GM18508 (cell line): ENCODE measurements around the gene ABCA9.
"Not testable (repeated sequence)": the region's sequence is repeated elsewhere in the genome, so short reads cannot be mapped to it uniquely, and the experiment has no call there.

Experiments used
- ATAC-seq: cut with Tn5 transposase; IDR thresholded peaks from one replicate; pipeline ENCODE4 v1.9.1; 2021; ENCODE audit warnings: moderate number of reproducible peaks; ENCODE audit not compliant: insufficient read depth, unreplicated experiment

Gene ABCA9

GRCh38 chr17:69044371-69044770 lies 16.4 kb downstream of the ABCA9 start:
- ATAC-seq, result no peak

GRCh38 chr17:69043098-69043734 lies 17.5 kb downstream of the ABCA9 start:
- ATAC-seq, result no peak

DNA sequence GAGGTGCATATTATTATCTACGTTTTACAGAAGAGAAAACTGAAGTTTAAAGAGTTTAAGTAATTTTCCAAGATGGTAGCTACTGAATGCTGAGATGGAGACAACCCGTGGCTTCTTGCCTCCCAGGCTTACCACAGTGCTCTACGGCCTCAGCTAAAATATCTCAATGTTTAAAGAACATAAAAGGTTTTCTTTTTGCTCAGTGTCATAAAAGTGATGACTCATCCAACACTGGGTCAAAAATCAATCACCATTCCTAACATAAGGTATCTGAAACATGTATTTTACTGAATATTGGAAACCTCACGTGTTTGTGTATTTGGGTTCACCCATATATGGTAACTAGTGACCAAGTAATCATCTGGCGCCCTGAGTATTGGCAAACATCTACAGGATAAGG lies 18.4 kb downstream of the ABCA9 start:
- no peak for ATAC-seq

GRCh38 chr17:69031839-69032238 lies 28.9 kb downstream of the ABCA9 start:
- ATAC-seq, result no peak

GRCh38 chr17:69030169-69030568 lies 30.6 kb downstream of the ABCA9 start:
- ATAC-seq, result no peak

- ATAC-seq, result no peak
Observed at GRCh38 chr17:69018687-69019086, 42.0 kb downstream of the ABCA9 start.

DNA sequence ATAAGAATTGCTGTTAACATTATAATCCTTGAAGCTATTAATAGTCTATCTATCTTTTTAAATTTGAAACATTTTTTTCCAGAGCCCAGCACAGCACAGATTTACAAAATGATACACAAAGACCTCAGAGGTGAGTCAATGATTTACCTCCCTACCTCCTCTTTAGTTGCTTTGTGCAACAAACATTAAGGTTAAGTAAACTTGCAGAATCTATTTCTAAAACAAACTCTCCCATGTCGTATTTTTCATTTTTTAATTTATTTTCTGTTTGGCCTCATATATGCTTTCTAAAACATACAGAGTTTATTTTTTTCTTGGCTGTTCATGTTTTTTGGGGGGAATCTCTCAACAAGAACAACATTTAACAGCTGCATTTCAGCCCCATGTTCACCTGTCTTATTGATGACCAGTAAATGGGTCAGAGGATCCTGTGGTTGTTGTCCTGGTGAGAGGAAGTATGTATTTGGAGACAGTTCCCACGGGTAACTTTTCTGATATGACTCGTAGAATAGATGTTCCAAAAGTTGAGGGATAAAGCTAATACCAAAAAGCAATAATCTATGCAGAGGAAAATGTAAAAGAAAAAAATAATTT lies 42.6 kb downstream of the ABCA9 start:
- no peak for ATAC-seq

DNA sequence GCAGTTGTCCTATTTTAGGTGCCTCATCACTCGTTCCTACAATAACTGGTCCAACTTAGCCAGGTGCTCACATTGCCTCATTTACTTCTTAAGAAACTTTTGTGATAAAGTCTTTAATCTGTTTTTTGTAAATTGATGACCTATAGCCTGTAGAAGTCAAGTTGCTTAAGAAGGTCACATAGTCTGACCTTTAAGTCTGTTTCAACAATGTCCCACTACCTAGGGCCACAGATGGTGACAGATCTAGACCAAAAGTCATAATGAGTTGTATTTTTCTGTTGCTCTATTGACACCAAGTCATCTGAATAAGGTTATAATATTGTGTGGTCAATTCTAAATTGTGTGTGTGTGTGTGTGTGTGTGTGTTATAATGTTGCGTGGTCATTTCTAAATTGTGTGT lies 45.1 kb downstream of the ABCA9 start:
- no peak for ATAC-seq

GRCh38 chr17:69012895-69013805 lies 47.6 kb downstream of the ABCA9 start:
- ATAC-seq, result no peak

GRCh38 chr17:69009930-69010329 lies 50.8 kb downstream of the ABCA9 start:
- no peak for ATAC-seq

DNA sequence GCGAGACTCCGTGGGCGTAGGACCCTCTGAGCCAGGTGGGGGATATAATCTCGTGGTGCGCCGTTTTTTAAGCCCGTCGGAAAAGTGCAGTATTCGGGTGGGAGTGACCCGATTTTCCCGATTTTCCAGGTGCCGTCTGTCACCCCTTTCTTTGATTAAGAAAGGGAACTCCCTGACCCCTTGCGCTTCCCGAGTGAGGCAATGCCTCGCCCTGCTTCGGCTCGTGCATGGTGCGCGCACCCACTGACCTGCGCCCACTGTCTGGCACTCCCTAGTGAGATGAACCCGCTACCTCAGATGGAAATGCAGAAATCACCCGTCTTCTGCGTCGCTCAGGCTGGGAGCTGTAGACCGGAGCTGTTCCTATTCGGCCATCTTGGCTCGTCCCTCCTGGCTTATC lies 56.0 kb downstream of the ABCA9 start:
- ATAC-seq, result not testable (repeated sequence)

DNA sequence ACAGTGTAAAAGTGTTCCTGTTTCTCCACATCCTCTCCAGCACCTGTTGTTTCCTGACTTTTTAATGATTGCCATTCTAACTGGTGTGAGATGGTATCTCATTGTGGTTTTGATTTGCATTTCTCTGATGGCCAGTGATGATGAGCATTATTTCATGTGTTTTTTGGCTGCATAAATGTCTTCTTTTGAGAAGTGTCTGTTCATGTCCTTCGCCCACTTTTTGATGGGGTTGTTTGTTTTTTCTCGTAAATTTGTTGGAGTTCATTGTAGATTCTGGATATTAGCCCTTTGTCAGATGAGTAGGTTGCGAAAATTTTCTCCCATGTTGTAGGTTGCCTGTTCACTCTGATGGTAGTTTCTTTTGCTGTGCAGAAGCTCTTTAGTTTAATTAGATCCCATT lies 61.0 kb downstream of the ABCA9 start:
- not testable (repeated sequence) for ATAC-seq

- no peak for ATAC-seq
Observed at GRCh38 chr17:68993112-68993511, 67.6 kb downstream of the ABCA9 start.

GRCh38 chr17:68987966-68988365 lies 72.8 kb downstream of the ABCA9 start:
- ATAC-seq, result no peak

GRCh38 chr17:68981288-68981687 lies 79.4 kb downstream of the ABCA9 start:
- ATAC-seq, result no peak

DNA sequence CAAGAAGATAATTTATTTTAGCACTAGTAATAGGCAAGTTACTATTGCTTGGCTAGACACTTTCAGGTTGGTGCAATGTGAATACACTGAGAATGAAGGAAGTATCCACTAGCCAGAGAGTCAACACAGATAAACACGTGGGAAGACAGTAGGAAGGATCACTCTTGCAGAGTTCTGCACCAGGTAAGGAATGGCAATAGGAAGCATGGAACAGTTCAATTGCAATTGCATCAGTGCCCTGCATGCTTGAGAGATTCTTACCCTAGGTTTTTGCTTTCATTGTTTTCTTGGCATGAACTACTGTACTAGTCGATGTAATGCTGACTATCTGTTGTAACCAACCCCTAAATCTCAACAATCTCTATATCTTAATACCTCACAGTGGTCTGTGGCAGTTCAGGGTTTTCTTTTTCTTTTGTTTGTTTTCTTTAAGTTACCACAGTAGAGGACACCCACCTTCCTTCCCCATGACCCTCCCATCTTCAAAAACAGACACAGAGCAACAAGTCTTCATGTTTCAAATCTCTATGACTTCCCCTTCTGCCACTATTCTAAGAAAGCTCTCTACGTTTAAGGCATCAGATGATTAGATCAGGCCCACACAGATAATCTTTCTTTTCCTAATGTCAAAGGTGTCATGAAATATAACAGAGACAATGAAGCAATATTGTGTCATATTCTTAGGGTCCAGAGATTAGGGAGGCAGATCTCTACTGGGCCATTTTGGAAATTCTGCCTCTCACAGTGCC lies 87.5 kb downstream of the ABCA9 start:
- no peak for ATAC-seq

GRCh38 chr17:68972119-68972704 lies 88.5 kb downstream of the ABCA9 start:
- ATAC-seq, result no peak

- no peak for ATAC-seq
Observed at GRCh38 chr17:68969101-68969500, 91.6 kb downstream of the ABCA9 start.

GRCh38 chr17:68963958-68964357 lies 96.8 kb downstream of the ABCA9 start:
- ATAC-seq, result no peak

- no peak for ATAC-seq
Observed at GRCh38 chr17:68961214-68961882, 99.4 kb downstream of the ABCA9 start.
